HG03460 (cell line): ENCODE data around the gene WWP2.

Source experiments
- ATAC-seq: cut with Tn5 transposase; IDR thresholded peaks from one replicate; pipeline ENCODE4 v1.9.1; 2021; ENCODE audit not compliant: unreplicated experiment

The WWP2 gene

GRCh38 chr16:69830146-69830533 lies 68.0 kb downstream of the WWP2 start:
- ATAC-seq: no peak

- no peak for ATAC-seq
Observed at GRCh38 chr16:69830534-69831211, 68.5 kb downstream of the WWP2 start.

GRCh38 chr16:69831212-69832123 lies 69.3 kb downstream of the WWP2 start:
- ATAC-seq: no peak

GRCh38 chr16:69833357-69834282 lies 71.5 kb downstream of the WWP2 start:
- no peak for ATAC-seq

- peak; percentile 51 for ATAC-seq
Observed at GRCh38 chr16:69834807-69835466, 72.8 kb downstream of the WWP2 start.

GRCh38 chr16:69836257-69836656 lies 74.1 kb downstream of the WWP2 start:
- no peak for ATAC-seq

GRCh38 chr16:69837380-69837779 lies 75.2 kb downstream of the WWP2 start:
- ATAC-seq: no peak

- ATAC-seq: no peak
Observed at GRCh38 chr16:69838489-69838888, 76.4 kb downstream of the WWP2 start.

- ATAC-seq: no peak
Observed at GRCh38 chr16:69839240-69839688, 77.1 kb downstream of the WWP2 start.

GRCh38 chr16:69839798-69840409 lies 77.8 kb downstream of the WWP2 start:
- no peak for ATAC-seq

GRCh38 chr16:69840975-69841374 lies 78.8 kb downstream of the WWP2 start:
- no peak for ATAC-seq

- ATAC-seq: no peak
Observed at GRCh38 chr16:69844441-69844840, 82.3 kb downstream of the WWP2 start.

- ATAC-seq: no peak
Observed at GRCh38 chr16:69845181-69845580, 83.0 kb downstream of the WWP2 start.

GRCh38 chr16:69847643-69848042 lies 85.5 kb downstream of the WWP2 start:
- ATAC-seq: no peak

- ATAC-seq: no peak
Observed at GRCh38 chr16:69848637-69849545, 86.8 kb downstream of the WWP2 start.

GRCh38 chr16:69851491-69852240 lies 89.5 kb downstream of the WWP2 start:
- no peak for ATAC-seq

GRCh38 chr16:69852815-69853214 lies 90.7 kb downstream of the WWP2 start:
- ATAC-seq: no peak

GRCh38 chr16:69853481-69853880 lies 91.3 kb downstream of the WWP2 start:
- no peak for ATAC-seq
